B cell (primary cell): ENCODE measurements around the gene TBCCD1. TPM values are rescaled to one million over a fixed set of nuclear protein-coding genes. Genes with fewer than 3 reads are reported as not detected.

ENCODE experiments used
- ATAC-seq: fragments of 200-7000 bp; cut with Tn5 transposase; one replicate; pipeline ENCODE4 v1.10.0; 2021; ENCODE audit warnings: low read depth, mild to moderate bottlenecking, moderate number of reproducible peaks, moderate library complexity
- CTCF ChIA-PET: fragments of 350-600 bp; sonication (Branson Sonifier 250); formaldehyde crosslinking; loops from one replicate; lab custom pipeline; 2021; ENCODE audit warnings: antibody characterized with exemption, inconsistent platforms; lab: Charles Lee
- POLR2A ChIA-PET: fragments of 350-600 bp; sonication (Branson Sonifier 250); formaldehyde crosslinking; loops from one replicate; lab custom pipeline; 2021; ENCODE audit warnings: antibody characterized with exemption; lab: Charles Lee
- DNase-seq: peaks from one replicate; pipeline ENCODE4 v3.0.0; 2013
- H2AFZ ChIP-seq: 2 replicates; pipeline ENCODE4 v1.6.1; 2012; ENCODE audit warnings: mild to moderate bottlenecking, low read depth, low read length; ENCODE audit not compliant: insufficient read depth, poor library complexity, severe bottlenecking
- H3K27ac ChIP-seq, 2 donors: 1 replicate in 1 of 2; 2 replicates in 1 of 2; pipeline ENCODE4 v1.5.1; 2012 to 2013; ENCODE audit warnings: low read length in 2 of 2, mild to moderate bottlenecking in 2 of 2, moderate library complexity in 1 of 2
- H3K27me3 ChIP-seq, 4 experiments: fragments of 200-600 bp in 1 of 4; sonication (generic) in 1 of 4; replicated peaks in 1 of 4; 1 replicate in 2 of 4; 2 replicates in 2 of 4; pipeline versions ENCODE4 v1.6.1 to v1.7.0; 2013 to 2016; ENCODE audit warnings: low read length in 3 of 4, mild to moderate bottlenecking in 2 of 4, mixed read lengths in 1 of 4, moderate library complexity in 1 of 4; ENCODE audit not compliant: insufficient read depth in 4 of 4, control insufficient read depth in 3 of 4; ENCODE audit errors: control extremely low read depth in 1 of 4
- H3K36me3 ChIP-seq, 2 experiments: replicated peaks in 1 of 2; 1 replicate in 1 of 2; 2 replicates in 1 of 2; pipeline versions ENCODE4 v1.6.1 to v1.7.1; 2013; ENCODE audit warnings: low read length in 1 of 2; ENCODE audit not compliant: insufficient read depth in 2 of 2, control insufficient read depth in 1 of 2; ENCODE audit errors: control extremely low read depth in 1 of 2, extremely low read depth in 1 of 2
- H3K4me1 ChIP-seq, 2 donors: fragments of 200-600 bp in 1 of 2; sonication (generic) in 1 of 2; 1 replicate in 1 of 2; 2 replicates in 1 of 2; pipeline versions ENCODE4 v1.5.1 to v1.6.1; 2013 to 2017; ENCODE audit warnings: low read length in 2 of 2; ENCODE audit not compliant: control insufficient read depth in 2 of 2, insufficient read depth in 2 of 2
- H3K4me2 ChIP-seq: replicated peaks from 2 replicates; pipeline ENCODE3; 2012; ENCODE audit warnings: mild to moderate bottlenecking, low read depth, low read length; ENCODE audit not compliant: poor library complexity, severe bottlenecking
- H3K4me3 ChIP-seq, 5 experiments: fragments of 200-600 bp in 1 of 5; sonication (generic) in 1 of 5; 1 replicate in 3 of 5; 2 replicates in 2 of 5; pipeline versions ENCODE4 v1.5.1 to v1.7.0; 2011 to 2016; ENCODE audit warnings: low read length in 4 of 5, mild to moderate bottlenecking in 4 of 5, low read depth in 2 of 5, control low read depth in 1 of 5, moderate library complexity in 1 of 5; ENCODE audit not compliant: insufficient read depth in 1 of 5; ENCODE audit errors: control extremely low read depth in 1 of 5, extremely low read depth in 1 of 5
- H3K79me2 ChIP-seq: fragments of 200-600 bp; sonication (generic); one replicate; pipeline ENCODE4 v1.6.0; 2016; ENCODE audit warnings: low read length; ENCODE audit not compliant: control insufficient read depth, insufficient read depth
- H3K9ac ChIP-seq: fragments of 200-600 bp; sonication (generic); 2 replicates; pipeline ENCODE4 v1.6.1; 2017; ENCODE audit warnings: mild to moderate bottlenecking, low read length, moderate library complexity
- H3K9me3 ChIP-seq, 3 donors: one replicate each; pipeline versions ENCODE4 v1.6.1 to v1.7.1; 2013; ENCODE audit warnings: low read length in 2 of 3; ENCODE audit not compliant: control insufficient read depth in 2 of 3, insufficient read depth in 1 of 3; ENCODE audit errors: control extremely low read depth in 1 of 3
- H4K20me1 ChIP-seq: 2 replicates; pipeline ENCODE4 v1.6.0; 2012; ENCODE audit warnings: mild to moderate bottlenecking, low read length; ENCODE audit not compliant: insufficient read depth, control insufficient read depth, poor library complexity, severe bottlenecking
- H3K27ac Mint-ChIP-seq: one replicate; pipeline ENCODE4 v1.8.0; 2021; ENCODE audit warnings: mixed read lengths
- H3K27me3 Mint-ChIP-seq: one replicate; pipeline ENCODE4 v1.8.0; 2021; ENCODE audit warnings: mixed read lengths
- H3K4me1 Mint-ChIP-seq: one replicate; pipeline ENCODE4 v1.8.0; 2021; ENCODE audit warnings: mixed read lengths
- H3K4me3 Mint-ChIP-seq: one replicate; pipeline ENCODE4 v1.8.0; 2021; ENCODE audit warnings: mixed read lengths
- H3K9me3 Mint-ChIP-seq: one replicate; pipeline ENCODE4 v1.8.0; 2022; ENCODE audit warnings: mixed read lengths; ENCODE audit not compliant: insufficient read depth
- CTCF ChIP-seq: fragments of 200-600 bp; IDR thresholded peaks from one replicate; pipeline ENCODE4 v1.8.0; 2022; ENCODE audit warnings: antibody characterized with exemption, mild to moderate bottlenecking
- EZH2 ChIP-seq: IDR thresholded peaks from 2 replicates; pipeline ENCODE4 v1.6.1; 2012; ENCODE audit warnings: borderline replicate concordance, low read depth, mild to moderate bottlenecking, moderate library complexity, low read length; ENCODE audit not compliant: insufficient read depth, poor library complexity, severe bottlenecking
- WGBS: methylation state at CpG from one replicate; pipeline ENCODE4 v1.1.5; 2013; ENCODE audit warnings: missing lambda C conversion rate; ENCODE audit not compliant: insufficient coverage; 5-methylcytosine and 5-hydroxymethylcytosine counted together
- intact Hi-C: fragments of 100-400 bp; cut with micrococcal nuclease; formaldehyde crosslinking; loops from one replicate; pipeline ENCODE4 v1.10.0; 2022
- polyA plus RNA-seq: library from polyadenylated mRNA; depleted of rRNA; stranded (reverse); fragments of >200 nt; gene quantifications from 2 replicates; pipeline ENCODE4 v1.2.3, GENCODE V29; 2012
- total RNA-seq, 2 donors: library from RNA; stranded (reverse); fragments of 120-200 nt in 1 of 2; gene quantifications; 1 replicate in 1 of 2; 2 replicates in 1 of 2; pipeline versions ENCODE4 v1.2.3 to v1.2.4, GENCODE V29; 2013 to 2022

TBCCD1 gene
- total and polyA plus RNA-seq, 2 donors (not counting 1 experiment from before 2014, with no cell fraction given): 15.9 to 17.3 TPM

GRCh38 chr3:186520431-186520830, 46.7 kb downstream of the TBCCD1 start:
- peaks cover 2% of the 10 kb centered on the region for H3K9me3 Mint-ChIP-seq
- Histone ChIP-seq H3K4me3 (no peak overlapping the region), H3K36me3 (no peaks in the 10 kb centered on the region), H3K27me3 (peaks cover 0 to 7% (median 0%) of the 10 kb centered on the region in 4 experiments), H3K4me1 (peaks cover 51 to 58% of the 10 kb centered on the region in 2 donors), H4K20me1 (no peaks in the 10 kb centered on the region), H3K4me2 (no peak overlapping the region), H3K79me2 (no peaks in the 10 kb centered on the region), H3K27ac (peak overlapping the region in 1 of 2 donors; percentile 64), H3K9ac (no peak overlapping the region), H3K9me3 (peaks cover 0 to 8% (median 0%) of the 10 kb centered on the region in 3 donors), H2AFZ (no peak overlapping the region)
- H3K27me3 Mint-ChIP-seq: peaks cover 3% of the 10 kb centered on the region
- DNase-seq: no peak
- ATAC-seq: no peak
- 100% methylated on average over 1 of the region's 5 CpGs for WGBS
- peak overlapping the region; percentile 5 for H3K4me3 Mint-ChIP-seq
- ChIA-PET CTCF (interaction anchor here (1.0 to 5.7 kb wide), 4 partner anchors 10 to 261 kb away, joined by 3 to 56 read pairs (median 7); no protein-coding TSS in a partner anchor), POLR2A (interaction anchor here (0.9 kb wide), 1 partner anchor 14 kb away, joined by 3 read pairs; no protein-coding TSS in a partner anchor)
- TF ChIP-seq CTCF (no peak), EZH2 (no peak)
- peak overlapping the region; percentile 88 for H3K27ac Mint-ChIP-seq
- intact Hi-C loops: no loop called here
- peaks cover 68% of the 10 kb centered on the region for H3K4me1 Mint-ChIP-seq

GRCh38 chr3:186519021-186519658, 48.0 kb downstream of the TBCCD1 start:
- Histone ChIP-seq H4K20me1 (no peaks in the 10 kb centered on the region), H3K27ac (peak overlapping the region; percentile 24 to 77), H2AFZ (peak overlapping the region; percentile 1), H3K9me3 (peaks cover 0 to 8% (median 0%) of the 10 kb centered on the region in 3 donors), H3K9ac (no peak overlapping the region), H3K4me2 (peak overlapping the region; percentile 44), H3K79me2 (no peaks in the 10 kb centered on the region), H3K4me3 (peak overlapping the region in 1 of 5 experiments; percentile 0), H3K4me1 (peaks cover 55 to 62% of the 10 kb centered on the region in 2 donors), H3K36me3 (no peaks in the 10 kb centered on the region), H3K27me3 (peaks cover 0 to 12% (median 0%) of the 10 kb centered on the region in 4 experiments)
- DNase-seq (peak; percentile 79), ATAC-seq (peak; percentile 83)
- H3K27me3 Mint-ChIP-seq: peaks cover 3% of the 10 kb centered on the region
- H3K4me1 Mint-ChIP-seq: peaks cover 73% of the 10 kb centered on the region
- H3K4me3 Mint-ChIP-seq: peak overlapping the region; percentile 47
- POLR2A ChIA-PET: interaction anchor here (1.2 kb wide), 1 partner anchor 21 kb away, joined by 3 read pairs; no protein-coding TSS in a partner anchor
- H3K9me3 Mint-ChIP-seq: peaks cover 2% of the 10 kb centered on the region
- intact Hi-C loops: loop anchor here (2.0 kb wide), 1 partner anchor 16 kb away; no protein-coding TSS in a partner anchor
- 0% methylated on average over 5 of the region's 6 CpGs for WGBS
- TF ChIP-seq CTCF (no peak), EZH2 (no peak)
- H3K27ac Mint-ChIP-seq: peak overlapping the region; percentile 80
- CTCF ChIA-PET: interaction anchor here (1.1 to 5.7 kb wide), 9 partner anchors 9 to 264 kb away, joined by 3 to 56 read pairs (median 6); no protein-coding TSS in a partner anchor
